ENCODE results near the gene GDI1.

- TF ChIP-seq CTCF (IDR thresholded peaks at IDR 0.05) (no peak), EZH2 (IDR thresholded peaks at IDR 0.05; ENCODE audit: borderline replicate concordance, insufficient read depth, low read depth, low read length, poor library complexity, severe bottlenecking) (no peak)
Observed at GRCh38 chrX:154439841-154440240, 2.9 kb downstream of the GDI1 start.

All from B cell (primary cell).